IMR-90 (cell line): Measurements from ENCODE around the gene EIF3M. TPM values are rescaled to one million over a fixed set of nuclear protein-coding genes. Genes with fewer than 3 reads are reported as not detected.
"Not testable (repeated sequence)": the region's sequence is repeated elsewhere in the genome, so short reads cannot be mapped to it uniquely, and the experiment has no call there.

Source experiments
- ATAC-seq: fragments of 200-7000 bp; cut with Tn5 transposase; 2 replicates; pipeline ENCODE4 v1.9.1; 2020; ENCODE audit warnings: low read depth, mild to moderate bottlenecking, moderate library complexity
- BruUV-seq: library from RNA; stranded (reverse); fragments of 400-500 nt; replicated peaks from 2 replicates; lab custom pipeline; 2021; lab: Mats Ljungman, UMichigan
- CTCF ChIA-PET: fragments of 300-600 bp; formaldehyde crosslinking; extraction: SDS; loops from one replicate; lab custom pipeline; 2021; ENCODE audit warnings: antibody characterized with exemption; lab: Yijun Ruan, JAX
- POLR2A ChIA-PET: fragments of 300-600 bp; sonication (Branson Sonifier 250); formaldehyde crosslinking; loops from one replicate; lab custom pipeline; 2022; ENCODE audit warnings: antibody characterized with exemption; ENCODE audit not compliant: unreplicated experiment; lab: Charles Lee
- DNase-seq: peaks from one replicate; pipeline ENCODE4 v3.0.0; 2013
- H2AFZ ChIP-seq: replicated peaks from 2 replicates; pipeline ENCODE3; 2013; ENCODE audit warnings: low read length, mild to moderate bottlenecking; ENCODE audit not compliant: poor library complexity
- H2AK5ac ChIP-seq: 2 replicates; pipeline ENCODE4 v1.6.1; 2013; ENCODE audit warnings: low read depth, low read length, inconsistent platforms
- H2AK9ac ChIP-seq: replicated peaks from 2 replicates; pipeline ENCODE3; 2013; ENCODE audit warnings: mild to moderate bottlenecking, low read depth, low read length, moderate library complexity; ENCODE audit not compliant: poor library complexity
- H2BK120ac ChIP-seq: 2 replicates; pipeline ENCODE4 v1.6.1; 2013; ENCODE audit warnings: low read depth, low read length, inconsistent platforms
- H2BK15ac ChIP-seq: 3 replicates; pipeline ENCODE4 v1.6.1; 2013; ENCODE audit warnings: low read depth, low read length, inconsistent platforms
- H2BK20ac ChIP-seq: 2 replicates; pipeline ENCODE4 v1.6.1; 2013; ENCODE audit warnings: low read depth, mild to moderate bottlenecking, inconsistent platforms, low read length, moderate library complexity
- H2BK5ac ChIP-seq: 2 replicates; pipeline ENCODE4 v1.6.1; 2013; ENCODE audit warnings: mild to moderate bottlenecking, low read depth, low read length, inconsistent platforms; ENCODE audit not compliant: poor library complexity, severe bottlenecking
- H3K14ac ChIP-seq: replicated peaks from 2 replicates; pipeline ENCODE4 v1.6.1; 2013; ENCODE audit warnings: low read depth, low read length, inconsistent platforms
- H3K18ac ChIP-seq: 2 replicates; pipeline ENCODE4 v1.6.1; 2013; ENCODE audit warnings: low read depth, low read length, control low read depth
- H3K23ac ChIP-seq: 2 replicates; pipeline ENCODE4 v1.6.1; 2013; ENCODE audit warnings: low read depth, low read length, inconsistent platforms
- H3K27ac ChIP-seq: 2 replicates; pipeline ENCODE4 v1.5.1; 2013; ENCODE audit warnings: mild to moderate bottlenecking, control low read depth, low read length; ENCODE audit not compliant: insufficient read depth
- H3K27me3 ChIP-seq: 2 replicates; pipeline ENCODE4 v1.6.1; 2013; ENCODE audit warnings: low read length; ENCODE audit not compliant: control insufficient read depth, insufficient read depth
- H3K36me3 ChIP-seq: 2 replicates; pipeline ENCODE4 v1.6.1; 2013; ENCODE audit warnings: low read length, mixed read lengths; ENCODE audit not compliant: control insufficient read depth, insufficient read depth
- H3K4ac ChIP-seq: 2 replicates; pipeline ENCODE4 v1.6.1; 2013; ENCODE audit warnings: low read depth, low read length, inconsistent platforms
- H3K4me1 ChIP-seq: 2 replicates; pipeline ENCODE4 v1.6.1; 2013; ENCODE audit warnings: low read length, mixed read lengths; ENCODE audit not compliant: control insufficient read depth, insufficient read depth
- H3K4me2 ChIP-seq: 2 replicates; pipeline ENCODE4 v1.6.1; 2013; ENCODE audit warnings: low read depth, mild to moderate bottlenecking, control low read depth, low read length, moderate library complexity
- H3K4me3 ChIP-seq: 2 replicates; pipeline ENCODE4 v1.5.1; 2013; ENCODE audit warnings: low read depth, mild to moderate bottlenecking, control low read depth, low read length, moderate library complexity; ENCODE audit not compliant: insufficient read depth
- H3K56ac ChIP-seq: 2 replicates; pipeline ENCODE4 v1.6.1; 2013; ENCODE audit warnings: low read length, inconsistent platforms; ENCODE audit not compliant: insufficient read depth; ENCODE audit errors: extremely low read depth
- H3K79me1 ChIP-seq, 2 experiments: 2 replicates each; pipeline ENCODE4 v1.6.1; 2013; ENCODE audit warnings: low read length in 2 of 2, inconsistent platforms in 1 of 2, low read depth in 1 of 2
- H3K9ac ChIP-seq: 2 replicates; pipeline ENCODE4 v1.6.1; 2013; ENCODE audit warnings: low read depth, low read length, control low read depth
- H3K9me1 ChIP-seq: 2 replicates; pipeline ENCODE4 v1.6.1; 2013; ENCODE audit warnings: low read length, inconsistent platforms; ENCODE audit not compliant: insufficient read depth
- H3K9me3 ChIP-seq: 2 replicates; pipeline ENCODE4 v1.6.1; 2013; ENCODE audit warnings: low read length; ENCODE audit not compliant: control insufficient read depth, insufficient read depth
- H4K20me1 ChIP-seq: 2 replicates; pipeline ENCODE4 v1.6.1; 2013; ENCODE audit warnings: low read length, inconsistent platforms; ENCODE audit not compliant: insufficient read depth
- H4K5ac ChIP-seq: 2 replicates; pipeline ENCODE4 v1.6.1; 2013; ENCODE audit warnings: mild to moderate bottlenecking, low read depth, low read length, control low read depth
- H4K8ac ChIP-seq, 2 experiments: 2 replicates each; pipeline ENCODE4 v1.6.1; 2013; ENCODE audit warnings: low read depth in 2 of 2, low read length in 2 of 2, control low read depth in 1 of 2, inconsistent platforms in 1 of 2
- H4K91ac ChIP-seq: 2 replicates; pipeline ENCODE4 v1.6.1; 2013; ENCODE audit warnings: low read depth, low read length, inconsistent platforms; ENCODE audit not compliant: insufficient read depth
- WGBS, 2 experiments: methylation state at CpG; one replicate each; pipeline versions ENCODE4 v1.1.5 to v1.1.7; 2013; ENCODE audit warnings: missing lambda C conversion rate in 2 of 2; ENCODE audit not compliant: insufficient read length in 1 of 2; ENCODE audit errors: extremely low coverage in 2 of 2; 5-methylcytosine and 5-hydroxymethylcytosine counted together
- dilution Hi-C: fragments of 300-500 bp; cut with HindIII; formaldehyde crosslinking; loops from one replicate; pipeline ENCODE4 v1.14.3; 2018; ENCODE audit warnings: low sequenced_read_pairs; ENCODE audit not compliant: unreplicated experiment
- in situ Hi-C: fragments of 300-500 bp; cut with MboI; formaldehyde crosslinking; loops from 3 replicates; pipeline ENCODE4 v1.14.3; 2019; ENCODE audit warnings: low sequenced_read_pairs, inconsistent platforms, mixed read lengths
- intact Hi-C: fragments of 100-400 bp; cut with micrococcal nuclease; formaldehyde crosslinking; loops from 2 replicates; pipeline ENCODE4 v1.10.0; 2022
- polyA plus RNA-seq, 3 experiments: library from polyadenylated mRNA; depleted of rRNA; stranded (reverse); fragments of >200 nt; gene quantifications; 2 replicates each; pipeline ENCODE4 v1.2.3, GENCODE V29; 2012; ENCODE audit warnings: low replicate concordance in 1 of 3
- total RNA-seq: library from RNA; depleted of rRNA; stranded (reverse); fragments of >200 nt; gene quantifications from 2 replicates; pipeline ENCODE4 v1.2.3, GENCODE V29; 2012

EIF3M gene
- total and polyA plus RNA-seq, 2 of the 4 experiments (the other 2 are of a cell fraction): 376 to 466 TPM

DNA sequence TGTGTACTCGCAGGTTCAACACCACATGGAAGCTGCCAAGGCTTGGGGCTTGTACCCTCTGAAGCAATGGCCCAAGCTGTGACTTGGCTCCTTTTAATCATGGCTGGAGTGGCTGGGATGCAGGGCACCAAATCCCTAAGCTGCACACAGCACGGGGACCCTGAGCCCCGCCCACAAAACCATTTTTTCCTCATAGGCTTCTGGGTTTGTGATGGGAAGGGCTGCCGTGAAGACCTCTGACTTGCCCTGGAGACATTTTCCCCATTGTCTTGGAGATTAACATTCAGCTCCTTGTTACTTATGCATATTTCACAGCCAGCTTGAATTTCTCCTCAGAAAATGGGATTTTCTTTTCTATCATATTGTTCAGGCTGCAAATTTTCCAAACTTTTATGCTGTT is 25.2 kb downstream of the EIF3M start:
- H4K91ac ChIP-seq, H3K9me1 ChIP-seq, dilution Hi-C loops, H4K8ac ChIP-seq, BruUV-seq, H3K9me3 ChIP-seq, H3K9ac ChIP-seq, H2BK5ac ChIP-seq, H2BK120ac ChIP-seq, ATAC-seq, H2BK15ac ChIP-seq, H3K23ac ChIP-seq, DNase-seq, H3K18ac ChIP-seq, H3K14ac ChIP-seq, POLR2A ChIA-PET, H3K36me3 ChIP-seq, H3K4ac ChIP-seq, H3K4me1 ChIP-seq, H2BK20ac ChIP-seq, H2AK5ac ChIP-seq, H3K27me3 ChIP-seq, H4K20me1 ChIP-seq, H3K27ac ChIP-seq, in situ Hi-C loops, intact Hi-C loops, H2AFZ ChIP-seq, CTCF ChIA-PET, H3K4me3 ChIP-seq, H4K5ac ChIP-seq, H3K4me2 ChIP-seq, H3K79me1 ChIP-seq, H3K56ac ChIP-seq, H2AK9ac ChIP-seq: not testable (repeated sequence)
- WGBS, 2 experiments: 100% methylated on average over 1 of the region's 4 CpGs; no CpG with 5 or more reads in 1 of the 2 experiments
